ENCODE results near the gene LCNL1. TPM values are rescaled to one million over a fixed set of nuclear protein-coding genes. Genes with fewer than 3 reads are reported as not detected.

Gene LCNL1
- total RNA-seq, 1 experiment from 2014 or later, result 0.82 TPM

DNA sequence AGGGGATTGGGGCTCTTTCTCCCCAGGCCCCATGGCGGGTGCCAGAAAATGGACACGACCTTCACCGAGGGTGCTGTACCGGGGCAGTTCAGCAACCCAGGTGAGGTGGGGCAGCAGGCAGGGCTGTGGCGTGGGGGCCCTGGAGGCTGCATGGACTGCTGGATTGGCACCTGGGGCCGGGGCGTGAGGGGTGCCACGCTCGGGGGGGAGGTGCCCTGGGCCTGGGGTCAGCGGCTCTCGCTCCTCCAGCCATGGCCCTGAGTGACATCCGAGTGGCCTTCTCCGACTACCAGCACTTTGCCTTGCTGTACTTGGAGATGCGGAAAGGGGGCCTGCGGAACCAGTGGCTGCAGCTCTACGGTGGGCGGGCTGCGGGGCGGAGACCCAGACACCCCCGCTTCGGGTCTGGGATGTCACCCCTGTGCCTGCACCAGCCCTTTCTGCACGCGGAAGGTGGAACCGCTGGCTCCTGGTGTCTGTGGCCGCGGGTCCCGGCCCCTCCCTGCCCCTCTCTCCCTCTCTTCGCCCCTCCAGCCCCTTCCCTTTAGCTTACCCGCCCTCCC lies 1.8 kb downstream of the LCNL1 start:
- H3K27me3 ChIP-seq (ENCODE audit: control insufficient read depth, insufficient read depth, low read length), result no peaks in the 10 kb centered on the region
- no peak overlapping the region for H3K27ac ChIP-seq (ENCODE audit: low read length)
- H3K36me3 ChIP-seq (ENCODE audit: control insufficient read depth, insufficient read depth, low read length), result no peaks in the 10 kb centered on the region
- ATAC-seq (no peak), DNase-seq (ENCODE audit: low read depth, low spot score) (no peak)
- H3K4me1 ChIP-seq (ENCODE audit: control insufficient read depth, insufficient read depth, low read length), result no peaks in the 10 kb centered on the region
- no TSS peak for BruUV-seq (replicated peaks)
- in situ Hi-C loops (cut with HindIII; ENCODE audit: low pct_unique_long_range_greater_than_20kb, low sequenced_read_pairs) (no loop called here), intact Hi-C loops (cut with micrococcal nuclease; ENCODE audit: unreplicated experiment) (no loop called here)
- TF ChIP-seq SIN3A (IDR thresholded peaks at IDR 0.05; ENCODE audit: borderline replicate concordance, insufficient read depth, low read depth, low read length), result no peak
- TF ChIP-seq, protein P1, sequence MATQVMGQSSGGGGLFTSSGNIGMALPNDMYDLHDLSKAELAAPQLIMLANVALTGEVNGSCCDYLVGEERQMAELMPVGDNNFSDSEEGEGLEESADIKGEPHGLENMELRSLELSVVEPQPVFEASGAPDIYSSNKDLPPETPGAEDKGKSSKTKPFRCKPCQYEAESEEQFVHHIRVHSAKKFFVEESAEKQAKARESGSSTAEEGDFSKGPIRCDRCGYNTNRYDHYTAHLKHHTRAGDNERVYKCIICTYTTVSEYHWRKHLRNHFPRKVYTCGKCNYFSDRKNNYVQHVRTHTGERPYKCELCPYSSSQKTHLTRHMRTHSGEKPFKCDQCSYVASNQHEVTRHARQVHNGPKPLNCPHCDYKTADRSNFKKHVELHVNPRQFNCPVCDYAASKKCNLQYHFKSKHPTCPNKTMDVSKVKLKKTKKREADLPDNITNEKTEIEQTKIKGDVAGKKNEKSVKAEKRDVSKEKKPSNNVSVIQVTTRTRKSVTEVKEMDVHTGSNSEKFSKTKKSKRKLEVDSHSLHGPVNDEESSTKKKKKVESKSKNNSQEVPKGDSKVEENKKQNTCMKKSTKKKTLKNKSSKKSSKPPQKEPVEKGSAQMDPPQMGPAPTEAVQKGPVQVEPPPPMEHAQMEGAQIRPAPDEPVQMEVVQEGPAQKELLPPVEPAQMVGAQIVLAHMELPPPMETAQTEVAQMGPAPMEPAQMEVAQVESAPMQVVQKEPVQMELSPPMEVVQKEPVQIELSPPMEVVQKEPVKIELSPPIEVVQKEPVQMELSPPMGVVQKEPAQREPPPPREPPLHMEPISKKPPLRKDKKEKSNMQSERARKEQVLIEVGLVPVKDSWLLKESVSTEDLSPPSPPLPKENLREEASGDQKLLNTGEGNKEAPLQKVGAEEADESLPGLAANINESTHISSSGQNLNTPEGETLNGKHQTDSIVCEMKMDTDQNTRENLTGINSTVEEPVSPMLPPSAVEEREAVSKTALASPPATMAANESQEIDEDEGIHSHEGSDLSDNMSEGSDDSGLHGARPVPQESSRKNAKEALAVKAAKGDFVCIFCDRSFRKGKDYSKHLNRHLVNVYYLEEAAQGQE (IDR thresholded peaks at IDR 0.05; ENCODE audit: insufficient read depth in 1 of 2, low read depth in 2 of 2, low read length in 1 of 2), result no peak
- TF ChIP-seq POLR2AphosphoS5 (IDR thresholded peaks at IDR 0.05; ENCODE audit: low read depth, low read length), result no peak
- no peak for TF ChIP-seq TCF7L2 (IDR thresholded peaks at IDR 0.05; ENCODE audit: low read depth, low read length)
- TF ChIP-seq, protein P2, sequence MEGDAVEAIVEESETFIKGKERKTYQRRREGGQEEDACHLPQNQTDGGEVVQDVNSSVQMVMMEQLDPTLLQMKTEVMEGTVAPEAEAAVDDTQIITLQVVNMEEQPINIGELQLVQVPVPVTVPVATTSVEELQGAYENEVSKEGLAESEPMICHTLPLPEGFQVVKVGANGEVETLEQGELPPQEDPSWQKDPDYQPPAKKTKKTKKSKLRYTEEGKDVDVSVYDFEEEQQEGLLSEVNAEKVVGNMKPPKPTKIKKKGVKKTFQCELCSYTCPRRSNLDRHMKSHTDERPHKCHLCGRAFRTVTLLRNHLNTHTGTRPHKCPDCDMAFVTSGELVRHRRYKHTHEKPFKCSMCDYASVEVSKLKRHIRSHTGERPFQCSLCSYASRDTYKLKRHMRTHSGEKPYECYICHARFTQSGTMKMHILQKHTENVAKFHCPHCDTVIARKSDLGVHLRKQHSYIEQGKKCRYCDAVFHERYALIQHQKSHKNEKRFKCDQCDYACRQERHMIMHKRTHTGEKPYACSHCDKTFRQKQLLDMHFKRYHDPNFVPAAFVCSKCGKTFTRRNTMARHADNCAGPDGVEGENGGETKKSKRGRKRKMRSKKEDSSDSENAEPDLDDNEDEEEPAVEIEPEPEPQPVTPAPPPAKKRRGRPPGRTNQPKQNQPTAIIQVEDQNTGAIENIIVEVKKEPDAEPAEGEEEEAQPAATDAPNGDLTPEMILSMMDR (IDR thresholded peaks at IDR 0.05), result no peak
- ChIA-PET CTCF (interaction anchor here (0.6 kb wide), 1 partner anchor 51 kb away, joined by 5 read pairs; no protein-coding TSS in a partner anchor), POLR2A (no interaction called here)
- H3K9me3 ChIP-seq (ENCODE audit: control insufficient read depth, insufficient read depth, low read depth, low read length), result no peaks in the 10 kb centered on the region
- no peak overlapping the region for H3K4me3 ChIP-seq (ENCODE audit: low read depth in 2 of 2, low read length in 2 of 2)

DNA sequence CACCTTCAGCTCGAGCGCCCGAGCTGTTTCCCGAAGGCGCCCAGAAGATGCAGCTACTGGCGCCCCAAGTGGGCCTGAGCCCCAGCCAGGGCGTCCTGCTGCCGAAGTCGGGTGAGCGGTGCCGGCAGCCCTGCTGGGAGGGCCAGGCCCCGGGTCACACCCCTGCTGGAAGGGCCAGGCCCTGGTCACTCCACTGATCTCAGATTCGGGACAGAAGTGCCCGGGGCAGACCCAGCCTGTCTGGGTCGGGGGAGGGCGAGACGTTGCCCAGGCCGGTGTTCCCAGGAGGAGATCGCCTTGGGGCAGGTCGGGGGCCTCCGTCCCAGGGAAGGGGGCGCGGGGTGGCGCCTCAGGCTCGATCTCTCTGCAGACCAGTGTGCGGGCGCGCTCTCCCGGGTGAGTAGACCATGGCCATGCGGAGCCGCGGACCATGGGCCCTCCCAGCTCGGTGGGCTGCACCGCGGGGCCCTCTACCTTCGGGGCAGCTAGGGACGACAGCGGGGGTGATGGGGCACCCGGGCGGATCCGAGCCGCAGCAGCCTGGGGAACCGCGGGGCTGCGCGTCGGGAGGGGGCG lies 2.3 kb downstream of the LCNL1 start:
- ChIA-PET POLR2A (no interaction called here), CTCF (interaction anchor here (0.6 kb wide), 1 partner anchor 51 kb away, joined by 5 read pairs; no protein-coding TSS in a partner anchor)
- H3K27ac ChIP-seq (ENCODE audit: low read length), result no peak overlapping the region
- H3K4me1 ChIP-seq (ENCODE audit: control insufficient read depth, insufficient read depth, low read length), result no peaks in the 10 kb centered on the region
- no peaks in the 10 kb centered on the region for H3K36me3 ChIP-seq (ENCODE audit: control insufficient read depth, insufficient read depth, low read length)
- no TSS peak for BruUV-seq (replicated peaks)
- TF ChIP-seq, protein P2 (IDR thresholded peaks at IDR 0.05), result no peak
- TF ChIP-seq TCF7L2 (IDR thresholded peaks at IDR 0.05; ENCODE audit: low read depth, low read length), result no peak
- no peak for TF ChIP-seq POLR2AphosphoS5 (IDR thresholded peaks at IDR 0.05; ENCODE audit: low read depth, low read length)
- no peak for TF ChIP-seq SIN3A (IDR thresholded peaks at IDR 0.05; ENCODE audit: borderline replicate concordance, insufficient read depth, low read depth, low read length)
- TF ChIP-seq, protein P1 (IDR thresholded peaks at IDR 0.05; ENCODE audit: insufficient read depth in 1 of 2, low read depth in 2 of 2, low read length in 1 of 2), result no peak
- H3K27me3 ChIP-seq (ENCODE audit: control insufficient read depth, insufficient read depth, low read length), result no peaks in the 10 kb centered on the region
- DNase-seq (ENCODE audit: low read depth, low spot score), result no peak
- in situ Hi-C loops (cut with HindIII; ENCODE audit: low pct_unique_long_range_greater_than_20kb, low sequenced_read_pairs) (no loop called here), intact Hi-C loops (cut with micrococcal nuclease; ENCODE audit: unreplicated experiment) (no loop called here)
- no peaks in the 10 kb centered on the region for H3K9me3 ChIP-seq (ENCODE audit: control insufficient read depth, insufficient read depth, low read depth, low read length)
- no peak overlapping the region for H3K4me3 ChIP-seq (ENCODE audit: low read depth in 2 of 2, low read length in 2 of 2)
- ATAC-seq, result no peak

All from Panc1 (cell line).